GM21447 (cell line): ENCODE data around the gene OR10R2.
"Not testable (repeated sequence)": the region's sequence is repeated elsewhere in the genome, so short reads cannot be mapped to it uniquely, and the experiment has no call there.

Experiments used
- ATAC-seq: cut with Tn5 transposase; IDR thresholded peaks from one replicate; pipeline ENCODE4 v1.9.1; 2021; ENCODE audit not compliant: unreplicated experiment

OR10R2 gene

DNA sequence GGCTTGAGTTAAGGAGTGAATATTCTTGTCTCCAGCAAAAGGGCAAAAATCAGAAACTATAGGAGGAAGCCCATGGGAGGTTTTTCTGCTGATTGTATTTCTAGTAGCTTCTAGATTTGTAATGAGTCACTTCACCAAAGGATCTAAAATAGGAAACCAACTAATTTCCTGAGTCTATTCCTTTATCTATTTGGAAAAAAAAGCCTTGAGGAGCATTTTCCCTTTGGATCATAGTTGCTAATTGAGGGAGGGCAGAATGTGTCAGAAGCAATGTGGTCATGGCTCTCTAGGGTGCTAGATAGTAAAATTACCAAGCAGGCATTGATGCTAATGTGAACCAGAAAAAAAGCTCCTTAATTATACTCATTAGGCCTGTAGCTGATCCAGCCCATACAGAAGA, at the start of gene OR10R2:
Gene OR10R2, plus strand, starts transcription at position 301 of the 400 bp plus-strand sequence. CDS start 106 bp downstream, outside the sequence.
- ATAC-seq, result no peak

GRCh38 chr1:158425027-158425426, 47.0 kb upstream of the OR10R2 start:
- no peak for ATAC-seq

DNA sequence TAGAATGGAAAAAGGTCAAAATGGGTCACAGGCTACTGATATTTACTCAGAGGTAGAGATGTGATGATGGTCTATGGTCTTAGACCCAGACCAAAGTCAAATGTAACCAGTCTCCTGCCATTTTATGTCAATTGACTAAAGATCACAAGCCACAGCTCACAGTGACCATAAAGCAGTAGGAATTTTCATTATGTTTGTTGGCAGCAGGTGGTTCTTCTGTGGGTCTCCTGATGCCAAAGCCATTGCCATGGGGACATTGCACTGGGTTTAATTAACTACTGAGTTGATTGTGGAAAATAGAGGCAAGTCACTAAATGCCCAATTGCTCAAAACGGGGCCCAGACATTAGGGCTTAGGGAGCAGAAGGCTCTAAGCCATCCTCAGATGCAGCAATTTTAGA, 45.9 kb upstream of the OR10R2 start, which contains the start of gene OR10K2:
Gene OR10K2, minus strand, starts transcription at position 101 of the 400 bp plus-strand sequence. CDS start 5,371 bp downstream, outside the sequence.
- no peak for ATAC-seq

- not testable (repeated sequence) for ATAC-seq
Measured at GRCh38 chr1:158430163-158430562, 41.9 kb upstream of the OR10R2 start.

GRCh38 chr1:158434741-158435140, 37.3 kb upstream of the OR10R2 start:
- no peak for ATAC-seq

DNA sequence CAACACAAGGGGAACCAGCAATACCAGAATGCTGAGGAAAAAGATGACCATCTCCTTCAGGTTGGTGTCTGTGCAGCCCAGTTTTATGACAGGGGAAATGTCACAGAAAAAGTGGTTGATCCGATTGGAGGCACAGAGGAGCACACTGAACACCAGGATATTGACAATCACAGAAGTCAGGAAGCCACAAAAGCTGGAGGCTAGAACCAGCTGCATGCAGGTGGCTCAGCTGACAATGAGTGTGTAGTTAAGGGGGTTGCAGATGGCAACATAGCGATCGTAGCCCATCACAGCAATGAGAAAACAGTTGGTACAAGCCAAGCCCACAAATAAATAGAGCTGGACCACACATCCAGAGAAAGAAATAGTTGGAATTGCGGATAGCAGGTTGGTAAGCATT, 26.6 kb upstream of the OR10R2 start:
- no peak for ATAC-seq

GRCh38 chr1:158454537-158454936, 17.5 kb upstream of the OR10R2 start:
- no peak for ATAC-seq

DNA sequence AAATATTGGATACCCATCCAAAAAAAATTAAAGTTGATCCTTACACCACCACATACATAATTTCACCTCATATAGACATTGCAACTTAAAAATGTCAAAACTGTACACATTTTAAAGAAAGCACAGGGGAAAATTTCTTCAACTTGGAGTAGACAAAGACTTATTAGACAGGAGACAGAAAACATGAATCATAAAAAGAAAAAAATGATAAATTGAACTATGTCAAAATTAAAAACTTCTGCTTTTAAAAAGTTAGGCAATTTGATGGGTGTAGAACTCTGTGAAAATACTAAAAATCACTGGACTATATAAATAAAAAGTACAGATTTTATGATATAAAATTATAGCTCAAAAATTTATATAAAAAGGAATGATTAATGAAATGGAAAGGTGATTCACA, 14.8 kb upstream of the OR10R2 start:
- ATAC-seq, result no peak

GRCh38 chr1:158458263-158458662, 13.8 kb upstream of the OR10R2 start:
- ATAC-seq, result no peak

DNA sequence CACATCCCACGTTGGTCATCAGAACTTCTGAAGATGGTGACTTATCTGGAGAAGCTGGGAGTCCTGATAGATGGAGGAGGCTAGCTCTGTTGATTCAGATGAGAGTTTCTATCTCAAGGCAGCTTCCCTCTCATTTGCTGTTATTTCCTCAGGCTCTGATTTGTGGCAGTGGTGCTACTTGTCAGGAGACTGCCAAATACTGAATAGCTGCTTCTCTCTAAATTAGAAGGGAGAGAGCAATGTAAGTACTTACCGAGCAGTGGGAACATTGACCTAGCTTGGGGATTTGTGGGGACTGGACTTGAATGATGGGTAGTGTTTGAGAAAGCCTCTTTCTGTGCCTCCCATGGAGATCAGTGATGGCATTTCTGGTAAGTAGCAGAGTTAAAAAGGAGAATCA, 10.5 kb upstream of the OR10R2 start, which contains the start of gene OR10K1:
Gene OR10K1, plus strand, starts transcription at position 301 of the 400 bp plus-strand sequence. CDS start 3,728 bp downstream, outside the sequence.
- ATAC-seq, result no peak

DNA sequence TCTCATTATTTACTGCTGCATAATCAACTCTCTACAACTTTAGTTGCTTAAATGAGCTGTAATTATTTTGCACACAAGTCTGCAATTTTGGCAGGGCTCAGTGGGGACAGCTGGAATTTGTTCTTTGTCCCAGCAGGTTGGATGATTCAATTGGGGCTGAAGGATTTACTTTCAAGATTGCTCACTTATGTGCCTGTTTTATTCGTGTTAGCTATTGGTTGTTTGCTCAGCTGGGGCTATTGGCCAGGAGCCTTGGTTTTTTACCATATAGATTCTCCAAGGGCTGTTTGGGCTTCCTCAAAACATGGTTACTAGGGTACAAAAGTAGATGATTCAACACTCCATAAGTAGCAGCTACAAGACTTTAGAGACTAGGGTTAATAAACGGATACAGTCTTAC, 13.4 kb downstream of the OR10R2 start:
- ATAC-seq, result no peak

DNA sequence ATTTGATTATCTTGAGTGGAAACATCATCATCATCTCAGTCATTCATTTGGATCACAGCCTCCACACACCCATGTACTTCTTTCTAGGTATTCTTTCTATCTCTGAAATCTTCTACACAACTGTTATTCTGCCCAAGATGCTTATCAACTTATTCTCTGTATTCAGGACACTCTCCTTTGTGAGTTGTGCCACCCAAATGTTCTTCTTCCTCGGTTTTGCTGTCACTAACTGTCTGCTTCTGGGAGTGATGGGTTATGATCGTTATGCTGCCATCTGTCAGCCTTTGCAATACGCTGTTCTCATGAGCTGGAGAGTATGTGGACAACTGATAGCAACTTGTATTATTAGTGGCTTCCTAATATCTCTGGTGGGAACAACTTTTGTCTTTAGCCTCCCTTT, 19.3 kb downstream of the OR10R2 start:
- ATAC-seq, result no peak

DNA sequence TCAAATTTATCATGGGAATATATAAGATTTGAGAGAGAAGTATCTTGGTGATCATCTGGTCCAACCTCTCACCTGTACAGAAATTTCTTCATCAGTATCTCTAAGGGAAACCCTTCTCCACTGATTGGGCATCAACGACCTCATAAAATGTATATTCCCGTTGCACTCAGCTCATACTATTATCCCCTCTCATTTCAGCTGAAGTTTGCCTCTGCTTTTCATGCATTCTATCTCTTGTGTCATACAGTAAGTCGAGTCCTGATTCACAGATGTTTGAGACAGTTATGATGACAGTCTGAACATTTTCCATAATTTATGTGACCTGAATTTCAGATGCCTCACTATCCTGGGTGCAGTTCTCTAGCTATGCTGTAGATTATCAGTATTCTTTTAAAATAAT, 21.0 kb downstream of the OR10R2 start:
- no peak for ATAC-seq

- no peak for ATAC-seq
Measured at GRCh38 chr1:158494796-158495195, 22.8 kb downstream of the OR10R2 start.

DNA sequence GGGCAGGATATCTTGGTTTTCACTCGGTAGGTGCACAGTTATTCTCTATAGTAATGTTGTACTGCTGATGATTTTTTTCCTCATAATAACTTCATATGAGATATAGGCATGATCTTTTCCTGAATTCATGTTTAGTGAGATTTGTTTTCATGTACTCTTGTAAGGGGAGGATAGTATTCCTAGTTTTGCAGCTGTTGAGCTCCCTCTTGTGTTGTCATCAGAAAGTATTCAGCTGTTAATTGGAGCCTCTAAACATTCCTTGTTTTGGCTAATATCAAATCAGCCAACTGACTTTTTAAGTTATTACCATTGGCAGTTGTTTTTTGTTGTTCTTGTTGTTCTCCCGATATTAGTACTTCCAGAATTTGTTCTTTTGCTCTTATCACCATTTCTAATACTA, 24.4 kb downstream of the OR10R2 start:
- no peak for ATAC-seq

GRCh38 chr1:158506369-158506987, 34.5 kb downstream of the OR10R2 start:
- ATAC-seq, result no peak

GRCh38 chr1:158507511-158507910, 35.5 kb downstream of the OR10R2 start:
- no peak for ATAC-seq

DNA sequence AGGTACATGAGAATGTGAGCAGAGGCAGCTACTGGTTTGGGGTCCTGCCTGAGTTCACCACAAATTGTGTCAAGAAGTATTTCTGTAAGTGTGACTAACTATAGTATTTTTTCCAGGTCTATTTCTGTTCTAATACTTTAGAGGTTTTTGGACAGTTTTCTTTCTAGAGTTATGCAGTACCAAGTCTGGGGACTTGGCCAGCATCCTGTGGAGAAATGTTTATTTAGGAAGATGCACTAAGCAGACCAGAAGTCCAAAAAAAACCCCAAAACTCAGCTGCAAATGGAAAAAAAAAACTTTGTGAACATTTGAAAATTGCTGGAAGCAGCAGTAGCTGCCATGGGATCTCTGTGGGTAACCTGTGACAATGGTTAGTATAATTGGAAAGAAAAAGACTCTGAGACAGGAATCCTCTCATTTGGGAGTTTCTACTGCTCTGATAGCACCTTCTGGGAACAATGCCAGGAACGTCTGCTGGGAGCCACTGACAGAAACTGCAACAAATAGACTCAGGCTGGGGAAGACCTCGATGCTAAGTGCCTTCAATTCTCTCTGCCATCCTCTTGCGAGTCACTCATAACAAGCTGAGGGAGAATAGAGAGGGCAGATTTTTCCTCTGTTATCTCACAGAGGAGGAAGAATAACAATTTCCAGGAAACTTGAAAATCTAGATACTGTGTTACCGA, 37.6 kb downstream of the OR10R2 start:
- no peak for ATAC-seq

DNA sequence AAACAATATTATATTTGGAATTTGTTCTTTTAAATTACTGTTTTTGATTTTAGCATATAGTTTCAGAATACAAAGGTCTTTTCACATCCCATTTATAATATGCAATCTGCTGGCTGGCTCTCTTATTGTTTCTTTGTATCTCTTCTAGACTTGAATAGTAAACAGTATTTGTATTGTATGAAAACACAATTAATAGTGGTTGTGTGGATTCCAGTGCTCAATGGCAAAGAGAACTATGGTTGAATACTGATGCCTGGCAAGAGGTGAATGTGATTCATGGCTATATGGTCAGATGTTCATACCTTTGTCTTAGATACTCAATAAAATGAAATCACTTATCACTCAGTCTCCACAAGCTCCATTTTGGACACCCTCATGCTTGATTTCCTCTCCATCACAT, 44.9 kb downstream of the OR10R2 start:
- ATAC-seq, result no peak

- no peak for ATAC-seq
Measured at GRCh38 chr1:158520021-158520420, 48.0 kb downstream of the OR10R2 start.

GRCh38 chr1:158520955-158521665, 49.1 kb downstream of the OR10R2 start:
- ATAC-seq, result no peak

DNA sequence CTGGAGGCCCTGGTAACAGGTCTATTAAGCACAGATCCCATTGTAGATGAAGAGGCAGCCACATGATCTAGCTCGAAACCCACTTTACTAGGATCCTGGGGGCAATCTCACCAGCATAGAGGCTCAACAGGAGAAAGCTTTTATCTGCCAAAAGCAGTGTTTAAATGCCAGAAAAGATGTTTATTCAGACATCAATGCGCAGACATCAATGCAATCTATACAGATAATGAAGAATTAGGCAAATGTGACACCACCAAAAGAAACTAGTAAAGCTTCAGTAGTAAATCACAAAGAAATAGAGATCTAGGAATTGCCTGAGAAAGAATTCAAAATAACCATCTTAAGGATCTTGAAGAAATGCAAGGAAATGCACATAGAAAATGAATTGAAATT, 49.6 kb downstream of the OR10R2 start:
- no peak for ATAC-seq
